Stimulated activated CD8-positive, alpha-beta memory T cell treated with anti-CD3 and anti-CD28 coated beads, Interleukin-12 subunit alpha, Interleukin-12 subunit beta, amount 100 ng/mL, for 4 hours (primary cell): Measurements from ENCODE around the gene FARP2.
"Not testable (repeated sequence)": the region's sequence is repeated elsewhere in the genome, so short reads cannot be mapped to it uniquely, and the experiment has no call there.

Experiments used
- DNase-seq: peaks from one replicate; pipeline ENCODE4 v3.0.0-alpha.2; 2020; ENCODE audit warnings: low read depth

FARP2 gene

GRCh38 chr2:241413501-241413900 lies 57.4 kb downstream of the FARP2 start:
- not testable (repeated sequence) for DNase-seq

GRCh38 chr2:241413929-241414580 lies 58.0 kb downstream of the FARP2 start:
- no peak for DNase-seq

- no peak for DNase-seq
These were observed 59.1 kb downstream of the FARP2 start for GRCh38 chr2:241415196-241415595.

- no peak for DNase-seq
These were observed 61.5 kb downstream of the FARP2 start for GRCh38 chr2:241417626-241418025.

- no peak for DNase-seq
These were observed 65.2 kb downstream of the FARP2 start for GRCh38 chr2:241421330-241421729.

- DNase-seq: not testable (repeated sequence)
These were observed 65.9 kb downstream of the FARP2 start for GRCh38 chr2:241421942-241422341.

GRCh38 chr2:241422350-241422749 lies 66.3 kb downstream of the FARP2 start:
- no peak for DNase-seq

- not testable (repeated sequence) for DNase-seq
These were observed 67.4 kb downstream of the FARP2 start for GRCh38 chr2:241423489-241423888.

GRCh38 chr2:241425368-241425767 lies 69.3 kb downstream of the FARP2 start:
- DNase-seq: no peak

GRCh38 chr2:241430178-241430577 lies 74.1 kb downstream of the FARP2 start:
- no peak for DNase-seq

- DNase-seq: no peak
These were observed 76.9 kb downstream of the FARP2 start for GRCh38 chr2:241432824-241433448.

- DNase-seq: no peak
These were observed 81.1 kb downstream of the FARP2 start for GRCh38 chr2:241437179-241437578.

GRCh38 chr2:241441492-241441891 lies 85.4 kb downstream of the FARP2 start:
- no peak for DNase-seq

- peak; percentile 76 for DNase-seq
These were observed 87.6 kb downstream of the FARP2 start for GRCh38 chr2:241443486-241444223.

- DNase-seq: no peak
These were observed 89.3 kb downstream of the FARP2 start for GRCh38 chr2:241445426-241445825.

GRCh38 chr2:241450092-241450491 lies 94.0 kb downstream of the FARP2 start:
- not testable (repeated sequence) for DNase-seq

- no peak for DNase-seq
These were observed 95.9 kb downstream of the FARP2 start for GRCh38 chr2:241451840-241452506.

- DNase-seq: not testable (repeated sequence)
These were observed 97.8 kb downstream of the FARP2 start for GRCh38 chr2:241453919-241454318.

GRCh38 chr2:241454837-241455485 lies 98.9 kb downstream of the FARP2 start:
- no peak for DNase-seq

GRCh38 chr2:241456546-241456945 lies 100.5 kb downstream of the FARP2 start:
- DNase-seq: no peak

- DNase-seq: no peak
These were observed 102.6 kb downstream of the FARP2 start for GRCh38 chr2:241458687-241459086.

- DNase-seq: no peak
These were observed 103.4 kb downstream of the FARP2 start for GRCh38 chr2:241459520-241459919.
